ENCODE data around the gene UBXN1.

Gene UBXN1

DNA sequence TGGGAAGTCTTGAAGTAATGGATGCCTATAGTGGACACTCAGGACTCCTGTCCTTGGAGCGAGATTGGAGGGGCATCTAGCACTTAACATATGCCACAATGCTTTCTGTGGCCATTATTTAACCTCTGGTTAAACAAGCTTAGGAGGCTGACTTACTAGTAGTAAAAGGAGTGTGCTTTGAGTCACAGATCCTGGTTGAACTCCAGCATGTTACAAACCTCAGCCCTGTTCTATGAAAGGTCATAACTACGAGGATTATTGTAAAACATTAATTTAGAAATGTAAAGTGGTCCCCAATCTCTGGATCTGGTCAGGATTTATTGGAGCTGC, 5.7 kb downstream of the UBXN1 start:
- TF ChIP-seq, protein P1, sequence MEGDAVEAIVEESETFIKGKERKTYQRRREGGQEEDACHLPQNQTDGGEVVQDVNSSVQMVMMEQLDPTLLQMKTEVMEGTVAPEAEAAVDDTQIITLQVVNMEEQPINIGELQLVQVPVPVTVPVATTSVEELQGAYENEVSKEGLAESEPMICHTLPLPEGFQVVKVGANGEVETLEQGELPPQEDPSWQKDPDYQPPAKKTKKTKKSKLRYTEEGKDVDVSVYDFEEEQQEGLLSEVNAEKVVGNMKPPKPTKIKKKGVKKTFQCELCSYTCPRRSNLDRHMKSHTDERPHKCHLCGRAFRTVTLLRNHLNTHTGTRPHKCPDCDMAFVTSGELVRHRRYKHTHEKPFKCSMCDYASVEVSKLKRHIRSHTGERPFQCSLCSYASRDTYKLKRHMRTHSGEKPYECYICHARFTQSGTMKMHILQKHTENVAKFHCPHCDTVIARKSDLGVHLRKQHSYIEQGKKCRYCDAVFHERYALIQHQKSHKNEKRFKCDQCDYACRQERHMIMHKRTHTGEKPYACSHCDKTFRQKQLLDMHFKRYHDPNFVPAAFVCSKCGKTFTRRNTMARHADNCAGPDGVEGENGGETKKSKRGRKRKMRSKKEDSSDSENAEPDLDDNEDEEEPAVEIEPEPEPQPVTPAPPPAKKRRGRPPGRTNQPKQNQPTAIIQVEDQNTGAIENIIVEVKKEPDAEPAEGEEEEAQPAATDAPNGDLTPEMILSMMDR (conservative IDR thresholded peaks at IDR 0.05; ENCODE audit: low read depth, low read length): no peak
- no peak for DNase-seq (ENCODE audit: low read depth)

DNA sequence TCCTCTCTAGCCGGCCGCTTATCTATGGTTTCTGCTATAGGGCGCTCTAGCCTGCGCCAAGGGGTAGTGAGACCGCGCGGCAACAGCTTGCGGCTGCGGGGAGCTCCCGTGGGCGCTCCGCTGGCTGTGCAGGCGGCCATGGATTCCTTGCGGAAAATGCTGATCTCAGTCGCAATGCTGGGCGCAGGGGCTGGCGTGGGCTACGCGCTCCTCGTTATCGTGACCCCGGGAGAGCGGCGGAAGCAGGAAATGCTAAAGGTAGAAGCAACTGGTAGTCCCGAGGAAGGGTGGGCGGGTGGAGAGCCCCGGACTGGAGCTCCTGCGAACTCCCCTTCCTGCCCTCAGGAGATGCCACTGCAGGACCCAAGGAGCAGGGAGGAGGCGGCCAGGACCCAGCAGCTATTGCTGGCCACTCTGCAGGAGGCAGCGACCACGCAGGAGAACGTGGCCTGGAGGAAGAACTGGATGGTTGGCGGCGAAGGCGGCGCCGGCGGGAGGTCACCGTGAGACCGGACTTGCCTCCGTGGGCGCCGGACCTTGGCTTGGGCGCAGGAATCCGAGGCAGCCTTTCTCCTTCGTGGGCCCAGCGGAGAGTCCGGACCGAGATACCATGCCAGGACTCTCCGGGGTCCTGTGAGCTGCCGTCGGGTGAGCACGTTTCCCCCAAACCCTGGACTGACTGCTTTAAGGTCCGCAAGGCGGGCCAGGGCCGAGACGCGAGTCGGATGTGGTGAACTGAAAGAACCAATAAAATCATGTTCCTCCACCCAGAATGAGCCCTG, 7.1 kb downstream of the UBXN1 start, which contains the start of the genes LBHD1 and UQCC3:
TSS of gene LBHD1 (minus strand) at position 660 of the 782 bp plus-strand sequence. CDS start 2,236 bp downstream, outside the sequence.
TSS of gene UQCC3 (plus strand) at position 66 of the 782 bp plus-strand sequence. CDS start at position 139, 73 bp downstream.
- TF ChIP-seq, protein P1 (conservative IDR thresholded peaks at IDR 0.05; ENCODE audit: low read depth, low read length): no peak
- peak; percentile 90 for DNase-seq (ENCODE audit: low read depth)
- H3K4me3 ChIP-seq (ENCODE audit: low read depth, low read length): peak within 1 kb of the TSS; percentile 72

More for the DNA sequence above, 5.7 kb downstream of the UBXN1 start:
- no peak overlapping the region for H3K4me3 ChIP-seq (ENCODE audit: low read depth, low read length)

DNA sequence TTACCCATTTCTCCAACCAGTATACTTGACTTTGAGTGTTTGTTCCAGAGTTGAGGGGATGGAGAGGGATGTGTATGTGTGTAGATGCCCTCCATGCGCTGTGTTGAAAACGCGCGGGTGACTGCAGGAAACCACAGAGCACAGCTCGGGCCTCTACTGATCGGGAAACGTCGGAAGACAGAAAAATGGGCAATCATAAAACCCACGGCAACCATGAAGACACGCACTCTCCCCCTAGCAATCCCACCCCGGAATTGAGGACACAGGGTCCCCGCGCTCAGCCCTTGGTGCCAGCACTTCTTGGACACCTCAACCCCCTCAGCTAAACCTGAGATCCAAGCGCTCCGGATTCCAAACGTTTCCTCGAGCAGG, 7.7 kb downstream of the UBXN1 start:
- DNase-seq (ENCODE audit: low read depth): no peak
- TF ChIP-seq, protein P1 (conservative IDR thresholded peaks at IDR 0.05; ENCODE audit: low read depth, low read length): no peak

DNA sequence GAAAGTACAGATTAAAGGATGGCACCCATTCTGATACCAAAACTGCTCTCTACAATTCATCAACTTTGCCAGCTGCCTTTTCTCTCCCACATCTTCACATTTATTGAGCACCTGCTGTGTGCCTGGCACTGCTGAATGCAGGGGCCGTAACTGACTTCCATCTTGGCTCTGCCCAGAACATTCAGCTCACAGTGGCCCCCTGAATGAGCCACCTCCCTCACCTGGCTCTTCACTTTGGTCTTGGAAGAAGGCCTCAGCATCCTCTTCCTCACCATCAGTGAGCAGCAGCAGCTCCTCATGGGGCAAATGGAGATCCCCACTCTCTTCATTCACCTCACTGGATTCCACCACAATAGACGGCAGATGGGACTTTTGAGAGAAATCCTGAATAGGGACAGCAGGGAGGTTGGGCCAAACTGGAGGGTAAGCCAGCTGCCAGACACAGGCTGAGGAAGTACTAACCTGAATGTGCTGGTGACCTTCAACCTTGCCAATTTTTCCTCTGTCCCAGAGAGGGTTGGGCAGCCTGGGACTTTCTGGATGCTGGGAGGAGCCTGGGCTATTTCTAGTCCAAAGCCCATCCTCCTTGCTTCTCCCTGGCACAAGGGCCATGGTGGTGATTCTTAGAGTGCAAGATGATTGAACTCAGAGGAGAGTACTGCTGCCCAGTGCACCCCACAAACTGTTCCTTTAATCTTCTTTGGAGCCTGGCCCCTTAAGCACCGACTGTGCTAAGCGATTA, 9.3 kb downstream of the UBXN1 start:
- H3K4me3 ChIP-seq (ENCODE audit: low read depth, low read length): no peak overlapping the region
- TF ChIP-seq, protein P1 (conservative IDR thresholded peaks at IDR 0.05; ENCODE audit: low read depth, low read length): no peak
- no peak for DNase-seq (ENCODE audit: low read depth)

More for the DNA sequence above, 7.7 kb downstream of the UBXN1 start:
- H3K4me3 ChIP-seq (ENCODE audit: low read depth, low read length): peak overlapping the region; percentile 72

DNA sequence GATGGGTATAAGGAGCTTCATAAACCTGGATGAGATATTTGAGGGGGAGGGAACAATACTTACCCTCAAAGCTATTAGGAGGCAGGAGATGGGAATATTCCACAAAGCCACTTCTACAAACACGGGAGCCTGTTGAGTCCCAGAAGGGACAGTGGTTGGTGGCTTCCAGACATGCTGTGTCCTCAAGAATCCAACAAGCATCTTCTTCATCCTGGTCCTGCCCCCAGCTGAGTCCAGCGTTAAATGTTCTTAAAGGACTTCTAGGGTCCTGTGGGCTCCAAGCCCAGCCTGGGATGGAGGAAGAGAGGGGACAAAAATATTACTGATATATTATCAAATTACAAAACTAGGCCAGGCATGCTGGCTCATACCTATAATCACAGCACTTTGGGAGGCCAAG, 11.4 kb downstream of the UBXN1 start:
- DNase-seq (ENCODE audit: low read depth): no peak
- H3K4me3 ChIP-seq (ENCODE audit: low read depth, low read length): no peak overlapping the region
- TF ChIP-seq, protein P1 (conservative IDR thresholded peaks at IDR 0.05; ENCODE audit: low read depth, low read length): no peak

DNA sequence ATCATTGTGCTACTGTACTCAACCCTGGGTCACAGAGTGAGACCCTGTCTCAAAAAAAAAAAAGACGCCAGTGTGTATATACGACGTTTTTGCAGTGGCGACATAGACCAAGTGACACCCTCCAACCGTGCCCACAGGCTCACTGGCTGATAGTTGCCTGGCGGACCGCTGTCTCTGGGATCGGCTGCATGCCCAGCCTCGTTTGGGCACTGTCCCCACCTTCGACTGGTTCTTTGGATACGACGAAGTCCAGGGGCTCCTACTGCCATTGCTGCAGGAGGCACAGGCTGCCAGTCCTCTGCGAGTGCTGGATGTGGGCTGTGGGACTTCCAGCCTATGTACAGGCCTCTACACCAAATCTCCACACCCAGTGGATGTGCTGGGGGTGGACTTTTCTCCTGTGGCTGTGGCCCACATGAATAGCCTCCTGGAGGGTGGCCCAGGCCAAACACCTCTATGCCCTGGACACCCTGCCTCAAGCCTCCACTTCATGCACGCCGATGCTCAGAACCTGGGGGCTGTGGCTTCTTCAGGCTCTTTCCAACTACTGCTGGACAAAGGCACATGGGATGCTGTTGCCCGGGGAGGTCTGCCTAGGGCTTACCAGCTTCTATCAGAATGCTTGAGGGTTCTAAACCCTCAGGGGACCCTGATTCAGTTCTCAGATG, 12.5 kb downstream of the UBXN1 start:
- H3K4me3 ChIP-seq (ENCODE audit: low read depth, low read length): peak overlapping the region; percentile 83
- DNase-seq (ENCODE audit: low read depth): no peak
- TF ChIP-seq, protein P1 (conservative IDR thresholded peaks at IDR 0.05; ENCODE audit: low read depth, low read length): no peak

Data from choroid plexus epithelial cell (primary cell).